Prostate gland (tissue), 2 donors: ENCODE measurements around the gene ISCU.

Source experiments
- CTCF ChIP-seq, 4 experiments: fragments of 200-600 bp in 2 of 4; fragments of 450-650 bp in 2 of 4; sonication (generic) in 2 of 4; IDR thresholded peaks; 1 replicate in 3 of 4; 2 replicates in 1 of 4; pipeline ENCODE4 v1.5.1; 2016 to 2019; ENCODE audit warnings: antibody characterized with exemption in 4 of 4, mild to moderate bottlenecking in 2 of 4, moderate library complexity in 2 of 4
- POLR2A ChIP-seq: fragments of 450-650 bp; IDR thresholded peaks from one replicate; pipeline ENCODE4 v1.6.1; 2016; ENCODE audit warnings: antibody characterized with exemption, mild to moderate bottlenecking
- POLR2AphosphoS5 ChIP-seq: sonication (generic); formaldehyde crosslinking; IDR thresholded peaks from one replicate; pipeline ENCODE4 v1.6.1; 2017; ENCODE audit warnings: antibody characterized with exemption

- TF ChIP-seq CTCF (IDR thresholded peaks at IDR 0.05) (no peak), POLR2A (no peak), POLR2AphosphoS5 (no peak)
These were observed 22.2 kb downstream of the ISCU start for GRCh38 chr12:108584456-108585065.
